H1 (cell line): ENCODE data around the gene LIPT2. TPM values are rescaled to one million over a fixed set of nuclear protein-coding genes. Genes with fewer than 3 reads are reported as not detected.

ENCODE experiments used
- CHD1 ChIP-seq: IDR thresholded peaks from 2 replicates; pipeline ENCODE4 v1.6.1; 2012; ENCODE audit warnings: low read depth, low read length, improper control_type of control experiment
- HDAC2 ChIP-seq, 2 experiments: fragments of 300-600 bp in 1 of 2; sonication (generic) in 1 of 2; IDR thresholded peaks; 2 replicates each; pipeline ENCODE4 v1.6.1; 2011 to 2012; ENCODE audit warnings: low read depth in 2 of 2, low read length in 2 of 2, mild to moderate bottlenecking in 2 of 2, moderate library complexity in 2 of 2, borderline replicate concordance in 1 of 2, inconsistent platforms in 1 of 2
- JUND ChIP-seq: IDR thresholded peaks from 2 replicates; pipeline ENCODE4 v1.6.1; 2011; ENCODE audit warnings: mild to moderate bottlenecking, improper control_type of control experiment, low read length
- KDM1A ChIP-seq: fragments of 200-600, 300-600 bp; sonication (generic); IDR thresholded peaks from 2 replicates; pipeline ENCODE4 v1.7.1; 2016; ENCODE audit warnings: mild to moderate bottlenecking, low read length, borderline replicate concordance
- POLR2AphosphoS5 ChIP-seq: IDR thresholded peaks from 2 replicates; pipeline ENCODE4 v1.6.1; 2011; ENCODE audit warnings: low read depth, low read length
- SP1 ChIP-seq: IDR thresholded peaks from 2 replicates; pipeline ENCODE4 v1.6.1; 2011; ENCODE audit warnings: low read depth, low read length
- SUZ12 ChIP-seq: fragments of 200-600 bp; sonication (generic); IDR thresholded peaks from 2 replicates; pipeline ENCODE4 v1.6.1; 2012; ENCODE audit warnings: mild to moderate bottlenecking, inconsistent platforms, low read length, moderate library complexity, mixed read lengths
- TAF1 ChIP-seq: IDR thresholded peaks from 2 replicates; pipeline ENCODE4 v1.6.1; 2011; ENCODE audit warnings: mild to moderate bottlenecking, low read depth, low read length
- YY1 ChIP-seq: IDR thresholded peaks from 2 replicates; pipeline ENCODE4 v1.6.1; 2011; ENCODE audit warnings: low read depth, mild to moderate bottlenecking, low read length
- polyA plus RNA-seq, 7 experiments: library from polyadenylated mRNA; depleted of rRNA in 3 of 7; stranded (reverse) in 5 of 7; unstranded in 2 of 7; fragments of >200 nt in 5 of 7; fragments of 200-250 nt in 2 of 7; gene quantifications; 1 replicate in 5 of 7; 2 replicates in 1 of 7; 4 replicates in 1 of 7; pipeline versions ENCODE4 v1.2.1 to v1.2.3, GENCODE V29; 2011 to 2013; ENCODE audit warnings: missing spikeins in 2 of 7, mixed read lengths in 2 of 7
- total RNA-seq: library from RNA; stranded (reverse); fragmentation: NEBNext Ultra II Directional; extraction: Animal tissue kit (Norgen Biotek cat#: 25700); gene quantifications from 2 replicates; pipeline ENCODE4 v1.2.1, GENCODE V29; 2021
- TF ChIP-seq, protein P1 (sequence below), 3 experiments: IDR thresholded peaks; 1 replicate in 2 of 3; 2 replicates in 1 of 3; pipeline versions ENCODE4 v1.5.1 to v1.6.1; 2011; ENCODE audit warnings: low read length in 3 of 3, mild to moderate bottlenecking in 3 of 3, inconsistent platforms in 2 of 3, low read depth in 1 of 3, moderate library complexity in 1 of 3; ENCODE audit not compliant: insufficient read depth in 1 of 3; ENCODE audit errors: control extremely low read depth in 1 of 3

LIPT2 gene
- total and polyA plus RNA-seq, 2 of the 8 experiments (the other 6 are each of a cell fraction or from before 2014, with no cell fraction given): 6.4 to 16.7 TPM

DNA sequence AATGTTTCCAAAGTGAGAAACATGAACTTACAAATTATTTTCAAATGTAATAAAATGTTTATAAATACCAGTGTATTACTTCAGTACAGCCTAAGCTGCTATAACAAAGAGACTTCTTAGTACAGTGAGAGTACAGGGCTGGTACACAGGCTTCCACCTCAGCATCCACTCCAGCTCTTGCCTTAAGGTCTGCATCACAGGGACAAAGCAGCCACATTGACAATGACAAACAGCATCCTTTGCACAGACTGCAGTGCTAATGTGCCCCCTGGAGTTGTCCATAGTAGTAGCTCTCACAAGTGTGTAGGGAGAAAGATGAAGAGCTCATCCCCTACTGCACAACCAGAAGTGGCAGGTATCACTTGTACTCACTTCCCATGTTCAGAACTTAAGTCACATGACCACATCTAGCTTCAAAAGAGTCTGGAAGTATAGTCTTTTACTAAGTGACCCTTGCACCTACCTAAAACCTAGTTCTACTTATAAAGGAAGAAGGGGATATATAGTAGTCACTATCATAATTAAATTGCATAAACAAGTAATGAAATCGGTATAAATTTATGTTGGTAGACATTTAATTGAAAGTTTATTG is 10.7 kb upstream of the LIPT2 start (continued):
- TF ChIP-seq, protein P1, sequence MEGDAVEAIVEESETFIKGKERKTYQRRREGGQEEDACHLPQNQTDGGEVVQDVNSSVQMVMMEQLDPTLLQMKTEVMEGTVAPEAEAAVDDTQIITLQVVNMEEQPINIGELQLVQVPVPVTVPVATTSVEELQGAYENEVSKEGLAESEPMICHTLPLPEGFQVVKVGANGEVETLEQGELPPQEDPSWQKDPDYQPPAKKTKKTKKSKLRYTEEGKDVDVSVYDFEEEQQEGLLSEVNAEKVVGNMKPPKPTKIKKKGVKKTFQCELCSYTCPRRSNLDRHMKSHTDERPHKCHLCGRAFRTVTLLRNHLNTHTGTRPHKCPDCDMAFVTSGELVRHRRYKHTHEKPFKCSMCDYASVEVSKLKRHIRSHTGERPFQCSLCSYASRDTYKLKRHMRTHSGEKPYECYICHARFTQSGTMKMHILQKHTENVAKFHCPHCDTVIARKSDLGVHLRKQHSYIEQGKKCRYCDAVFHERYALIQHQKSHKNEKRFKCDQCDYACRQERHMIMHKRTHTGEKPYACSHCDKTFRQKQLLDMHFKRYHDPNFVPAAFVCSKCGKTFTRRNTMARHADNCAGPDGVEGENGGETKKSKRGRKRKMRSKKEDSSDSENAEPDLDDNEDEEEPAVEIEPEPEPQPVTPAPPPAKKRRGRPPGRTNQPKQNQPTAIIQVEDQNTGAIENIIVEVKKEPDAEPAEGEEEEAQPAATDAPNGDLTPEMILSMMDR (IDR thresholded peaks at IDR 0.05; ENCODE audit: control extremely low read depth in 1 of 3, insufficient read depth in 1 of 3, low read depth in 1 of 3, low read length in 3 of 3): no peak
- TF ChIP-seq KDM1A: no peak
- TF ChIP-seq TAF1: no peak
- no peak for TF ChIP-seq HDAC2 (IDR thresholded peaks at IDR 0.05; ENCODE audit: borderline replicate concordance in 1 of 2, low read depth in 2 of 2, low read length in 2 of 2)
- no peak for TF ChIP-seq SP1
- no peak for TF ChIP-seq SUZ12
- TF ChIP-seq YY1: no peak
- TF ChIP-seq CHD1: no peak
- no peak for TF ChIP-seq JUND
- no peak for TF ChIP-seq POLR2AphosphoS5
